AG09319 (cell line): Measurements from ENCODE around the gene MEX3D.

Source experiments
- DNase-seq: peaks from one replicate; pipeline ENCODE4 v3.0.0-alpha.2; 2010; ENCODE audit warnings: low read depth; ENCODE audit errors: extremely low read depth
- TF ChIP-seq, protein P1 (sequence below): IDR thresholded peaks from 2 replicates; pipeline ENCODE4 v1.5.1; 2011; ENCODE audit warnings: low read depth, mild to moderate bottlenecking, inconsistent platforms, low read length, moderate library complexity

The MEX3D gene

DNA sequence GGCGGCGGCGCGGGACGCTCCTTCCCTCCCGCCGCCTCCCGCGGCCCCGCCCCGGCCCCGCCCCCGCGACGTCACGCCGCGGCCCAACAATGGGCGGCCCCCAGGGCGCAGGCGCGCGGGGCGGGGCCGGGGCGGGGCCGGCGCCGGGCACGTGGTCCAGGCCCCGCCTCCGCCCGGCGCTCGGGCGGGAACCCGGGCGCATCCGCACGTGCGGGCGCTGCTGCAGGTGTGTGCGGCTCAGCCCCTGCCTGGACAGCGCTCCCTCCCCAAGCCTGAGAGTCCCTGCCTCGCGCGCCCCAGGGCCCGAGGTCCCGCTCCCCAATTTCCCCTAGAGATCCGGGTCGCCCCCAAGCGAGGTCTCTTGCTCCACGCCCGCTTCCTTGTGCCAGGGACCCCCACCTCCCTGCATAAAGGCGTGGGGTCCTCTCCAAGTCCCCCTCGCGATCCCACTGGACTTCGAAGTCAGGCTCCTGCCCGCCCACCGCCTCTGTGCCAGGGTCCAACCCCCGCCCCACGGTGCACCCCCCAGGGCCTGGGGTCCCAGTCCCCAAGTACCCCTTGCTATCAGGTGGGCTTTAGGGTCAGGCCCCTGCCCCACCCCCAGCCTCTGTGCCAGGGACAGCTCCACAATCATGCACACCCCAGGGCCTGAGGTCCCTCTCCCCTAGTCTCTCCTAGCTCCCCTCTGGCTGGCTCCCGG is at the start of gene MEX3D:
MEX3D (minus strand) TSS at position 6 of the 700 bp plus-strand sequence. CDS start 267 bp downstream, outside the sequence.
- TF ChIP-seq, protein P1, sequence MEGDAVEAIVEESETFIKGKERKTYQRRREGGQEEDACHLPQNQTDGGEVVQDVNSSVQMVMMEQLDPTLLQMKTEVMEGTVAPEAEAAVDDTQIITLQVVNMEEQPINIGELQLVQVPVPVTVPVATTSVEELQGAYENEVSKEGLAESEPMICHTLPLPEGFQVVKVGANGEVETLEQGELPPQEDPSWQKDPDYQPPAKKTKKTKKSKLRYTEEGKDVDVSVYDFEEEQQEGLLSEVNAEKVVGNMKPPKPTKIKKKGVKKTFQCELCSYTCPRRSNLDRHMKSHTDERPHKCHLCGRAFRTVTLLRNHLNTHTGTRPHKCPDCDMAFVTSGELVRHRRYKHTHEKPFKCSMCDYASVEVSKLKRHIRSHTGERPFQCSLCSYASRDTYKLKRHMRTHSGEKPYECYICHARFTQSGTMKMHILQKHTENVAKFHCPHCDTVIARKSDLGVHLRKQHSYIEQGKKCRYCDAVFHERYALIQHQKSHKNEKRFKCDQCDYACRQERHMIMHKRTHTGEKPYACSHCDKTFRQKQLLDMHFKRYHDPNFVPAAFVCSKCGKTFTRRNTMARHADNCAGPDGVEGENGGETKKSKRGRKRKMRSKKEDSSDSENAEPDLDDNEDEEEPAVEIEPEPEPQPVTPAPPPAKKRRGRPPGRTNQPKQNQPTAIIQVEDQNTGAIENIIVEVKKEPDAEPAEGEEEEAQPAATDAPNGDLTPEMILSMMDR, result no peak
- DNase-seq, result no peak

GRCh38 chr19:1616875-1617274 is 48.8 kb upstream of the MEX3D start:
- TF ChIP-seq, protein P1, result no peak
- DNase-seq, result no peak

- TF ChIP-seq, protein P1, result no peak
- no peak for DNase-seq
These were observed 48.3 kb upstream of the MEX3D start for GRCh38 chr19:1616396-1616795.

- TF ChIP-seq, protein P1, result no peak
- no peak for DNase-seq
These were observed 47.1 kb upstream of the MEX3D start for GRCh38 chr19:1615156-1615765.

DNA sequence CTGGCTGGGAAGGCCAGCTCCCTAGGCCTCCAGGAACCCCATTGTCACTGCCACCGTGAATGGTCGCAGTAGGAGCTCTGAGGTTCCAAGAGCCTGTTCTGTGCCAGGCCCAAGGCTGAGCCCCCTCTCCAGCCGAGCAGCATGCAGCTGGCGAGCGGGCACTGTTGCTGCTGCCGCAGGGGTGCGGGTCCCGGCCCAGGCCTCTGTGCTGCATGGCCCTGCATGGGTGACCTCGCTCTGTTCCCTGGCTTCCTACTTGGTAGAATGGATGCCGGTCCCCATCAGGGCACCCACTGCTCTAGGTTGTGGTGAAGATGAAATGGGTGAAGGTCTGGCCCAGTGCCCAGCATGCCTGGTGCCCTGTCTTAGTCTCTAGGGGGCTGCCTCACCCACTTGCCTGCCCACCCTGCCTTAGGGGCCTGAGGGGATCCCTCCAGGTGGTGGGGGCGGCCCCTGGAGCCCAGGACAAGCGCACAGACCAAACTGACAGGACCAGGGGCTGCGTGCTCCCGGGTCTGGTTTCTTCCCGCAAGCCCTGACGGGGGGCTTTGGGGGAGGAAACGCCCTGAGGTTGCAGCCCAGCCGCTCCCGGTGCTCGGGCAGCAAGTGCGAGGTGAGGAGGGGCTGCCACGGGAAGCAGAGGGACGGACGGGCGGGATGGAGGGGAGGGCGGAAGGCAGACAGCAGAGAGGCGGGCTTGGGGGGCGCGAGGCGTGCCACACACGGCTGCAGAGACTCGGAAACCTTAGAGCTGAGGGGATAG is 45.9 kb upstream of the MEX3D start:
- TF ChIP-seq, protein P1, result no peak

DNA sequence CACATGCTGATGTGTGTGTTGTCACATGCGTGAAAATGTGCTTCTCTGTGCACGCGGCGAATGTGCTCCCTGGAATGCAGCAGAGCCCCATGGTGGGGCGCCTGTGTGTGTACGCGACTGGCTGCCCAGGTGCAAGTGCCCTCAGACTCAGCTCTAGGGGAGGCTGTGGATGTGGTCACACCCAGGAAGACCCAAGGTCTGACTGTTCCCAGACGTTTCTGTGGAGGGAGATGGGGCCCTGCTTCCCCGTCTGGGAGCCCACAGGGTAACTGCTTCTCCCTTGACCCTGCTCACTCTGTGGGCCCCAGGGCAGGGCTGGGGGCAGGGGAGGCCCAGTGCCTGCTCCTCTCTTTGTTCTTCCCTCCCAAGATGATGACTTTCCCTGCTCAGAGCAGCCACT is 45.0 kb upstream of the MEX3D start:
- TF ChIP-seq, protein P1, result no peak
- DNase-seq, result no peak

More for the DNA sequence above, 45.9 kb upstream of the MEX3D start:
- no peak for DNase-seq
